ENCODE measurements around the gene PGP. TPM values are rescaled to one million over a fixed set of nuclear protein-coding genes. Genes with fewer than 3 reads are reported as not detected.

PGP gene
- total and polyA plus RNA-seq, 2 of the 4 experiments (the other 2 are of a cell fraction) = 4.1 to 9.4 TPM

GRCh38 chr16:2191446-2191706 is 23.3 kb downstream of the PGP start:
- Histone ChIP-seq H3K27ac (ENCODE audit: insufficient read depth, low read length) (no peak overlapping the region), H3K14ac (replicated peaks; ENCODE audit: low read depth, low read length) (no peak overlapping the region), H3K9me1 (ENCODE audit: insufficient read depth, low read length) (no peaks in the 10 kb centered on the region), H2BK5ac (ENCODE audit: low read depth, low read length, poor library complexity, severe bottlenecking) (no peak overlapping the region), H4K20me1 (ENCODE audit: insufficient read depth, low read length) (no peaks in the 10 kb centered on the region), H3K18ac (ENCODE audit: low read depth, low read length) (no peak overlapping the region), H4K8ac (ENCODE audit: low read depth in 2 of 2, low read length in 2 of 2) (no peak overlapping the region), H4K91ac (ENCODE audit: insufficient read depth, low read depth, low read length) (no peak overlapping the region), H2AK9ac (replicated peaks; ENCODE audit: low read depth, low read length, poor library complexity) (no peak overlapping the region), H2BK20ac (ENCODE audit: low read depth, low read length) (no peak overlapping the region), H3K36me3 (ENCODE audit: control insufficient read depth, insufficient read depth, low read length) (no peaks in the 10 kb centered on the region), H3K23ac (ENCODE audit: low read depth, low read length) (no peak overlapping the region), H3K9ac (ENCODE audit: low read depth, low read length) (no peak overlapping the region), H3K4me3 (ENCODE audit: insufficient read depth, low read depth, low read length) (no peak overlapping the region), H3K4ac (ENCODE audit: low read depth, low read length) (no peak overlapping the region), H3K27me3 (ENCODE audit: control insufficient read depth, insufficient read depth, low read length) (peaks cover 27% of the 10 kb centered on the region), H2AFZ (replicated peaks; ENCODE audit: low read length, poor library complexity) (no peak overlapping the region), H3K9me3 (ENCODE audit: control insufficient read depth, insufficient read depth, low read length) (no peaks in the 10 kb centered on the region), H3K4me1 (ENCODE audit: control insufficient read depth, insufficient read depth, low read length) (no peaks in the 10 kb centered on the region), H4K5ac (ENCODE audit: low read depth, low read length) (no peak overlapping the region), H2BK15ac (ENCODE audit: low read depth, low read length) (no peak overlapping the region), H3K79me1 (ENCODE audit: low read depth in 1 of 2, low read length in 2 of 2) (no peaks in the 10 kb centered on the region), H3K56ac (ENCODE audit: extremely low read depth, insufficient read depth, low read length) (no peak overlapping the region), H2AK5ac (ENCODE audit: low read depth, low read length) (no peak overlapping the region), H2BK120ac (ENCODE audit: low read depth, low read length) (no peak overlapping the region), H3K4me2 (ENCODE audit: low read depth, low read length) (no peak overlapping the region)
- ChIA-PET CTCF (no interaction called here), POLR2A (ENCODE audit: unreplicated experiment) (no interaction called here)
- no peak for ATAC-seq (ENCODE audit: low read depth)
- DNase-seq = no peak
- dilution Hi-C loops (cut with HindIII; ENCODE audit: low sequenced_read_pairs, unreplicated experiment) = no loop called here
- 84% methylated on average over 4 of the region's 11 CpGs; no CpG with 5 or more reads in 1 of the 2 experiments for WGBS, 2 experiments (ENCODE audit: extremely low coverage in 2 of 2, insufficient read length in 1 of 2)
- in situ Hi-C loops (cut with MboI; ENCODE audit: low sequenced_read_pairs) = no loop called here
- intact Hi-C loops (cut with micrococcal nuclease) = no loop called here
- no peak for TF ChIP-seq MAZ (IDR thresholded peaks at IDR 0.05; ENCODE audit: borderline replicate concordance, low read depth, low read length)
- TF ChIP-seq RFX5 (IDR thresholded peaks at IDR 0.05; ENCODE audit: low read depth, low read length) = no peak
- TF ChIP-seq CEBPB (IDR thresholded peaks at IDR 0.05; ENCODE audit: low read depth, low read length) = no peak
- no peak for TF ChIP-seq POLR2A (IDR thresholded peaks at IDR 0.05; ENCODE audit: low read depth, low read length)
- no peak for TF ChIP-seq USF2 (IDR thresholded peaks at IDR 0.05; ENCODE audit: low read depth, low read length)
- TF ChIP-seq MAFK (IDR thresholded peaks at IDR 0.05; ENCODE audit: low read depth, low read length) = no peak
- no peak for TF ChIP-seq SMC3 (IDR thresholded peaks at IDR 0.05; ENCODE audit: low read depth, low read length)
- no TSS peak for BruUV-seq (replicated peaks)
